SH-SY5Y (cell line): Measurements from ENCODE around the gene SMAP2.

Source experiments
- GATA2 ChIP-seq: IDR thresholded peaks from 2 replicates; pipeline ENCODE4 v1.6.1; 2011; ENCODE audit warnings: mild to moderate bottlenecking, low read depth, low read length
- GATA3 ChIP-seq: IDR thresholded peaks from 2 replicates; pipeline ENCODE4 v1.6.1; 2011; ENCODE audit warnings: low read depth, mild to moderate bottlenecking, low read length, moderate library complexity

DNA sequence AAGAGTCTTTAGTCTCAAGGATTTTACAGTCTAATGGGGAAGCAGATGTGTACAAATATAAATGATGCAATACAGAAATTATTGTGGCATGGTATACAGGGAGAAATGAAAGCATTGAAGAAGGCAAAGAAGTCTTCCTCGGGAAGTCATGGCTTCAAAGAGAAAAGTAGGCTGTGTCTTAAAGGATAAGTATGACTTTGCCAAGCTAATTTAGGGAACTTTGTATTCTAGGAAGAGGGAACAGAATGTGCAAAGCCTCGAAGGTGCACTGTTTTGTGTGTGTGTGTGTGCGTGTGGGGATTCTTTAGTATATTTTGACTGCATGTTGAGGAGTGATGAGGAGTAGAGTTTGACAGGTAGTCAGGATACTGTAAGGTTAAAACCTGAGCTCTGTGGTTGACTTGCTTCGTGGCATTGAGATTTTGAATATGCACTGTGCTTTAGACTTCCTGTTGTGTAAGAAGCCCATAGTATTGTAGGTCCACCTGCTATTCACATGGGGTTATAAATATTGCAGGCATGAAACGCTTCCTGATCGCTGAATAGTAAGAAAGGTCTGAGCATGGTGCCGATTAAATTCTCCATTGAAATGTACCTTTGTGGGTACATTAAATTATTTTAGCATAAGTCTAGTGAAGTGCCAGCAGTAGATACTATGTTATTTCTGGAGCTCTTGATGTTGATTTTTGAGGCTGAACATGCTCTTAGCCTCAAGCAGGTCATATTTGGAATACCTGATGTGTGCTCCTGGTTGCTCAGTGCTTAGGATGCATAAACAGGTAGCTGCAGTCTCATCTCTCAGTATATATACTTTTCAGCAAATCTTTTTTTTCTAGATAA, 8.0 kb downstream of the SMAP2 start:
- TF ChIP-seq GATA2 (no peak), GATA3 (no peak)
